Ovary (tissue), 9 donors: ENCODE measurements around the gene SPTSSA. TPM values are rescaled to one million over a fixed set of nuclear protein-coding genes. Genes with fewer than 3 reads are reported as not detected.

Experiments
- DNase-seq, 5 donors: peaks; one replicate each; pipeline ENCODE4 v3.0.0-alpha.2; 2019 to 2020
- H3K27ac ChIP-seq, 2 donors: fragments of 200-600 bp; one replicate each; pipeline versions ENCODE4 v1.5.1 to v1.8.0; 2019 to 2022
- H3K27me3 ChIP-seq: fragments of 200-600 bp; one replicate; pipeline ENCODE4 v1.8.0; 2022
- H3K36me3 ChIP-seq: fragments of 200-600 bp; sonication (generic); one replicate; pipeline ENCODE4 v1.5.1; 2019
- H3K4me1 ChIP-seq: one replicate; pipeline ENCODE4 v1.8.1; 2013; ENCODE audit warnings: mild to moderate bottlenecking, moderate library complexity; ENCODE audit not compliant: insufficient read depth
- H3K4me3 ChIP-seq: fragments of 200-600 bp; sonication (generic); one replicate; pipeline ENCODE4 v1.5.1; 2017
- H3K9me3 ChIP-seq, 2 donors: fragments of 200-600 bp in 1 of 2; sonication (generic) in 1 of 2; one replicate each; pipeline versions ENCODE4 v1.5.1 to v1.8.1; 2013 to 2019; ENCODE audit warnings: mild to moderate bottlenecking in 1 of 2, moderate library complexity in 1 of 2
- CTCF ChIP-seq, 3 donors: fragments of 450-650 bp in 2 of 3; fragments of 200-600 bp in 1 of 3; IDR thresholded peaks; one replicate each; pipeline versions ENCODE4 v1.5.1 to v1.8.0; 2016 to 2022; ENCODE audit warnings: antibody characterized with exemption in 3 of 3, mild to moderate bottlenecking in 1 of 3
- EP300 ChIP-seq: sonication (generic); formaldehyde crosslinking; IDR thresholded peaks from one replicate; pipeline ENCODE4 v1.6.1; 2017; ENCODE audit warnings: antibody characterized with exemption
- POLR2A ChIP-seq: fragments of 450-650 bp; IDR thresholded peaks from one replicate; pipeline ENCODE4 v1.6.1; 2017; ENCODE audit warnings: antibody characterized with exemption, mild to moderate bottlenecking, moderate library complexity
- WGBS, 3 donors: extraction: QIAGEN DNeasy Blood & Tissue Kit in 1 of 3; methylation state at CpG; one replicate each; pipeline versions ENCODE4 v1.1.5 to v1.1.7; 2013 to 2017; 5-methylcytosine and 5-hydroxymethylcytosine counted together
- intact Hi-C, 4 donors: fragments of 100-400 bp; cut with DNase I; formaldehyde crosslinking; loops; one replicate each; pipeline versions ENCODE4 v1.11.0 to v1.15.1; 2022 to 2023
- polyA plus RNA-seq, 2 donors: library from polyadenylated mRNA; stranded (reverse); fragments of 200-250 nt in 1 of 2; fragments of 350-450 nt in 1 of 2; fragmentation: Illumina TruSeq in 1 of 2; extraction: RNeasy Lipid Tissue Mini Kit (QIAGEN cat#74804) in 1 of 2; gene quantifications; one replicate each; pipeline ENCODE4 v1.2.3, GENCODE V29; 2013 to 2014
- total RNA-seq, 7 donors: library from RNA; depleted of rRNA in 2 of 7; stranded (reverse); fragments of >200 nt in 2 of 7; fragmentation: NEBNext Ultra II Directional in 3 of 7; extraction: Animal tissue kit (Norgen Biotek cat#: 25700) in 3 of 7; gene quantifications; one replicate each; pipeline versions ENCODE4 v1.1.0 to v1.2.4, GENCODE V29; 2016 to 2023
- donor health status: DM: no; HTN: no; CAD: no; lungs with moderate emphysema.
- donor health status: DM: no; HTN: no; CAD: no.
- donor health status: Bipolar disorder and iron deficiency.
- donor health status: DM: yes; HTN: yes; CAD: no.
- donor health status: DM: no; HTN: no; CAD: no.
- donor health status: DM: yes; HTN: yes; CAD: no.

The SPTSSA gene
- total and polyA plus RNA-seq, 9 donors: 18.9 to 36.1 (median 24.1) TPM

GRCh38 chr14:34460295-34460694, 1.7 kb downstream of the SPTSSA start:
- TF ChIP-seq EP300 (no peak), POLR2A (no peak), CTCF (IDR thresholded peaks at IDR 0.05) (no peak)
- WGBS, 3 donors: 93 to 99% (median 97%) methylated on average over 1 of the region's 1 CpG
- no peaks in the 10 kb centered on the region for H3K36me3 ChIP-seq
- no peak overlapping the region for H3K27ac ChIP-seq
- H3K4me3 ChIP-seq: no peak overlapping the region
- intact Hi-C loops: loop anchor here in 1 of 4 donors (5.0 kb wide), 1 partner anchor 37 kb away; no protein-coding TSS in a partner anchor
- no peaks in the 10 kb centered on the region for H3K9me3 ChIP-seq
- peaks cover 4% of the 10 kb centered on the region for H3K4me1 ChIP-seq
- no peak for DNase-seq
- H3K27me3 ChIP-seq: no peaks in the 10 kb centered on the region

- Histone ChIP-seq H3K27ac (no peak overlapping the region), H3K27me3 (no peaks in the 10 kb centered on the region), H3K36me3 (no peaks in the 10 kb centered on the region), H3K4me1 (peaks cover 1% of the 10 kb centered on the region), H3K9me3 (no peaks in the 10 kb centered on the region), H3K4me3 (no peak overlapping the region)
- intact Hi-C loops: no loop called here
- TF ChIP-seq EP300 (no peak), CTCF (IDR thresholded peaks at IDR 0.05) (no peak), POLR2A (no peak)
- DNase-seq: no peak
- WGBS, 3 donors: 60 to 74% (median 70%) methylated on average over 3 of the region's 3 CpGs
Measured at GRCh38 chr14:34457186-34457585, 4.9 kb downstream of the SPTSSA start.

GRCh38 chr14:34453226-34453625, 8.8 kb downstream of the SPTSSA start:
- TF ChIP-seq CTCF (IDR thresholded peaks at IDR 0.05): no peak
- no peak for TF ChIP-seq POLR2A
- no peak for TF ChIP-seq EP300
- intact Hi-C loops: no loop called here
- 72 to 86% (median 82%) methylated on average over 2 of the region's 2 CpGs for WGBS, 3 donors
- Histone ChIP-seq H3K4me1 (peaks cover 1% of the 10 kb centered on the region), H3K27ac (no peak overlapping the region), H3K4me3 (no peak overlapping the region), H3K27me3 (no peaks in the 10 kb centered on the region), H3K36me3 (no peaks in the 10 kb centered on the region), H3K9me3 (no peaks in the 10 kb centered on the region)
- no peak for DNase-seq

GRCh38 chr14:34452258-34452822, 9.7 kb downstream of the SPTSSA start:
- intact Hi-C loops: no loop called here
- TF ChIP-seq EP300: no peak
- TF ChIP-seq CTCF (IDR thresholded peaks at IDR 0.05): no peak
- no peak for TF ChIP-seq POLR2A

More at GRCh38 chr14:34452258-34452822, 9.7 kb downstream of the SPTSSA start:
- Histone ChIP-seq H3K9me3 (no peaks in the 10 kb centered on the region), H3K36me3 (no peaks in the 10 kb centered on the region), H3K4me3 (no peak overlapping the region), H3K4me1 (peaks cover 1% of the 10 kb centered on the region), H3K27ac (no peak overlapping the region), H3K27me3 (no peaks in the 10 kb centered on the region)
- no peak for DNase-seq
- 49 to 64% (median 55%) methylated on average over 1 of the region's 1 CpG for WGBS, 3 donors
